ENCODE measurements around the gene CENPM. TPM values are rescaled to one million over a fixed set of nuclear protein-coding genes. Genes with fewer than 3 reads are reported as not detected.

The CENPM gene
- polyA plus RNA-seq, 1 donor, result 11.6 TPM

DNA sequence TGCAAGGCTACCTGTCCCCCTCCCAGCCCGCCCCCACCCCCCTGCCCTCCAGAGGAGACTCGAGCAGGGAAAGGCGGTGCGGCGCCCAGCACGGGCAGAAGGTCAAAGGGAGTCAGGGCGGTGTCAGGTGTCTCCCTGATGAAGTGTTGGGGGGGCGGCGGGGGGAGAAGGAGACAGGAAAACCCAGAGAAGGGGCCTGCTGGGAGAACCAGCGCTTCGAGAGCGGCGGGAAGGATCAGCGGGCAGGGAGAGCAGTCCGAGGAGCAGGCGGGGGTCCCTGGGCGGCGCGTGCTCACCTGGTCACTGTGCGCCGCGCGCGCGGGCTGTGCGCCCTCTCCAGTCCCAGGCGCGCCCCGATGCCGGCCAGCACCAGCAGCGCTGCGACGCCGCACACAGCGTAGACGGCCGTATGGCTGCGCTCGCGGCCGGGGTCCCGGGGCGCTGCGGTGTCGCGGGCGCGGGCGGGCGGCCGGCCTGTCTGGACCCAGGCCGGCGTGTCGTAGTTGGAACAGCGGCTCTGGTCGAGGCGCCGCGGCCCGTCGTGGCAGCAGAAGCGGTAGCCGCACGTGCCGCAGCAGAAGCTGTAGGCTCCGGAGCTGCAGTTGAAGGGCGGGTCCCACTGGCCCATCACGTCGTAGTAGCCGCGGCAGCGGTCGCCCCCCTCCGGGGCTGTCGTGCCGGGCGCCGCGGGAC, 33.0 kb downstream of the CENPM start:
- Histone ChIP-seq H3K36me3 (ENCODE audit: control insufficient read depth, insufficient read depth, low read length) (no peaks in the 10 kb centered on the region), H3K4me1 (ENCODE audit: control insufficient read depth, insufficient read depth, low read length) (peaks cover 13% of the 10 kb centered on the region), H3K27ac (ENCODE audit: low read length) (no peak overlapping the region), H3K27me3 (ENCODE audit: control insufficient read depth, insufficient read depth, low read length) (peaks cover 89% of the 10 kb centered on the region), H3K9me3 (ENCODE audit: control insufficient read depth, low read depth, low read length) (peaks cover 13% of the 10 kb centered on the region), H3K4me3 (ENCODE audit: low read length) (no peak overlapping the region)
- no CpG with 5 or more reads among the region's 79 CpGs for WGBS (ENCODE audit: insufficient coverage, low lambda C conversion rate)
- no peak for DNase-seq

DNA sequence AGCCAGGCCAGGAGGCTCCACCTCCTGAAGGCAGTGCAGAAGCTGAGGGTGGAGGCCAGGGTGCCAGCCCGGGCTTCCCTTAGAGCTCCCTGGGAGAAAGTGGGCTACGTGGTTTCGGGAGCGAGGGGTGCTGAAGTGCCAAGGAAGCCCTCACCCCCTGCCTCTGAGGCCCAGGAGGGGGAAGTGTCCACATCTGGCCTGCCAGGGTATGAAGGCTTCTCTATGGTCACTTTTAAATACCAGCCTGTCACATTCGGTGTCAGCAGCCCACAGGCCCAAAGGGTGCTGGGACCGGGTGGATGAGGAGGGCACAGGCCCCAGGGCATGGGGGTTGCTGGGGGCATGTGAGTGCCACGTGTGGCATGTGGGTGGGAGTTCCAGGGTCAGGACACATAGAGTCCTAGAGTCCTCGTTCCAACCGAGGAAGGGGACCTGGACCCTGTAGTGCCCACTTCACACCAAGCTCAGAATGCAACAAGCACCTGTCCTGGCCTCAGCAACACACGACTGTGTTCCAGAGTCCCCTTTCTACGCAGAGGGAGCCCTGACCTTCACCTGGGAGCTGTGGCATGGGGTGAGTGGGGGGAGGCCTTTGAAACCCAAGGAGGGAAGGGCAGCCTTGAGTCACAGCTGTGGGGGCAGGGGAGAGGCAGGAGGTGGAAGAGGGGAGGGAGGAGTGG, 33.8 kb downstream of the CENPM start:
- Histone ChIP-seq H3K9me3 (ENCODE audit: control insufficient read depth, low read depth, low read length) (peaks cover 13% of the 10 kb centered on the region), H3K4me3 (ENCODE audit: low read length) (no peak overlapping the region), H3K27ac (ENCODE audit: low read length) (no peak overlapping the region), H3K36me3 (ENCODE audit: control insufficient read depth, insufficient read depth, low read length) (no peaks in the 10 kb centered on the region), H3K27me3 (ENCODE audit: control insufficient read depth, insufficient read depth, low read length) (peaks cover 87% of the 10 kb centered on the region), H3K4me1 (ENCODE audit: control insufficient read depth, insufficient read depth, low read length) (peaks cover 12% of the 10 kb centered on the region)
- no CpG with 5 or more reads among the region's 11 CpGs for WGBS (ENCODE audit: insufficient coverage, low lambda C conversion rate)
- DNase-seq, result no peak

DNA sequence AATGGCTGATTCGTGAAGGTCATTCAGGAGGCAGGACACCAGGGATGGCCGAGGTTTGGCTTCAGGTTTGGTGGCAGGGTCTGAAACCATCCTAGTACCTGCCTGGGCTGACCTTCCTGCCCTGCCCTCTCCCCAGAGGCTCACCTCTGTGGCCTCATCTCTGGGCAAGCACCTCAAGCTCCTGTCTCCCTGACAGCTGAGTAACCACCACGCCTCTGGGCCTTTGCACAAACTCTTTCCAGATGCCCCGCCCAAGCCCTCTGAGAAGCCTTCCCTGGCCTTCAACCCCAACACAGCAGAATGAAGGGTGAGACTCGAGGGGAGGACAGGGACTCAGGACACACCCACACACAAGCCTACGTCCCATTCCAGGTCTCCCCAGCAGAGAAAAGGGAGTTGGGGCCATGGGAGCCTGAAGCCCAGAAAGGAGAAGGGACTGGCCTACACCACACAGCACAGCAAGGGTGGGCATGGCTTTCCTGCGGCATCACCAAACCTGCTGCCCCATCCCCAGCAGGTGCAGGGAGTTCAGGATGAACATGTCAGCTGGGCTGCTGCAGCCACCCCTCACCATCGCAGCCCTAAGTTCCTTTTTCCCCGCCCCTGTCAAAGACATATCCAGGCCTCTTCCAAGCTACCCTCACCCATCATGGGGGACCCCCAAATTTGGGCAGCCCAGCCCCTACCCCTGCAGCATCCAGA, 34.5 kb downstream of the CENPM start:
- peaks cover 6% of the 10 kb centered on the region for H3K36me3 ChIP-seq (ENCODE audit: control insufficient read depth, insufficient read depth, low read length)
- H3K27ac ChIP-seq (ENCODE audit: low read length), result no peak overlapping the region

GRCh38 chr22:41911001-41911611, 35.8 kb downstream of the CENPM start:
- Histone ChIP-seq H3K9me3 (ENCODE audit: control insufficient read depth, low read depth, low read length) (peaks cover 13% of the 10 kb centered on the region), H3K27me3 (ENCODE audit: control insufficient read depth, insufficient read depth, low read length) (peaks cover 66% of the 10 kb centered on the region), H3K36me3 (ENCODE audit: control insufficient read depth, insufficient read depth, low read length) (peaks cover 16% of the 10 kb centered on the region), H3K27ac (ENCODE audit: low read length) (no peak overlapping the region), H3K4me3 (ENCODE audit: low read length) (no peak overlapping the region), H3K4me1 (ENCODE audit: control insufficient read depth, insufficient read depth, low read length) (peaks cover 12% of the 10 kb centered on the region)
- DNase-seq, result no peak
- no CpG with 5 or more reads among the region's 37 CpGs for WGBS (ENCODE audit: insufficient coverage, low lambda C conversion rate)

More for the DNA sequence above, 34.5 kb downstream of the CENPM start:
- Histone ChIP-seq H3K4me1 (ENCODE audit: control insufficient read depth, insufficient read depth, low read length) (peaks cover 12% of the 10 kb centered on the region), H3K4me3 (ENCODE audit: low read length) (no peak overlapping the region), H3K9me3 (ENCODE audit: control insufficient read depth, low read depth, low read length) (peaks cover 13% of the 10 kb centered on the region), H3K27me3 (ENCODE audit: control insufficient read depth, insufficient read depth, low read length) (peaks cover 80% of the 10 kb centered on the region)
- WGBS (ENCODE audit: insufficient coverage, low lambda C conversion rate), result no CpG with 5 or more reads among the region's 9 CpGs
- DNase-seq, result no peak

- DNase-seq, result peak in 1 of 2 donors; percentile 52
- no CpG with 5 or more reads among the region's 112 CpGs for WGBS (ENCODE audit: insufficient coverage, low lambda C conversion rate)
- Histone ChIP-seq H3K36me3 (ENCODE audit: control insufficient read depth, insufficient read depth, low read length) (peaks cover 24% of the 10 kb centered on the region), H3K27me3 (ENCODE audit: control insufficient read depth, insufficient read depth, low read length) (peaks cover 58% of the 10 kb centered on the region), H3K9me3 (ENCODE audit: control insufficient read depth, low read depth, low read length) (peaks cover 10% of the 10 kb centered on the region), H3K4me3 (ENCODE audit: low read length) (no peak overlapping the region), H3K27ac (ENCODE audit: low read length) (no peak overlapping the region), H3K4me1 (ENCODE audit: control insufficient read depth, insufficient read depth, low read length) (peaks cover 8% of the 10 kb centered on the region)
Observed at GRCh38 chr22:41910050-41911000, 36.6 kb downstream of the CENPM start.

DNA sequence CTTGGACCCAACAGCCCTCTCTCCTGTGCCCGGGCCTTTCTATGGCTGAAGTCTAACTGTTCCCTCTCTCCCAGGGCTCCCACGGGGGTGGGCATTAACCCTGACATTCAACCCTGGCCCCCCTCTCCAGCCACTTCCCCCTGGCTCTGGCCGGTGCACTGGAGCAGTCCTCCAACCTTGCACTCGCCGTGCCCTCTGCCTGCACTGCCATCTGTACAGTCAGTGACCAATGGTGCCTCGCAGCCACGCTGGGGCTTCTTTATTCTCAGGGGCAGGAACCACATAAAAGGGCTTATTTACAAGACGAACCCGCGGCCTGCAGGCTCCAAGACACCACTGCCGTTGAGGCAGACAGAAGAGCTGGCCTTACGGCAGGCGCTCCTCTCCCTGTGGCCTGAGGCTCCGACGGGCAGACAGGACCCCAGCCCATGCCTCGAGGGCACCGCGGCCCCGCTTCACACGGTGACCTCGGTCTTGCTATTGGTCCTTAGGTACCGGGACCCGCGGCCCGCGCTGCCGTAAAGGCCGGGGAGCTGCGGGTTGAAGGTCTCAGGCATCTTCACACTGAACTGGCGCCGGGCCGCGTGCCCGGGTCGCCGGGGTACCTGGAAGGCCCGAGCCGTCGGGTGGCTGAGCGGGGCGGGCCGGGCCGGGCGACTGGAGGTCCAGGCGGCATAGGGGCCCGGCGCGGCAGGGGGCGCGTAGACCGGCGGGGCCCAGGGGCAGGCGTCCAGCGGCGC, 37.5 kb downstream of the CENPM start:
- peaks cover 6% of the 10 kb centered on the region for H3K9me3 ChIP-seq (ENCODE audit: control insufficient read depth, low read depth, low read length)
- no peak for DNase-seq
- H3K27me3 ChIP-seq (ENCODE audit: control insufficient read depth, insufficient read depth, low read length), result peaks cover 54% of the 10 kb centered on the region
- H3K27ac ChIP-seq (ENCODE audit: low read length), result no peak overlapping the region
- H3K4me1 ChIP-seq (ENCODE audit: control insufficient read depth, insufficient read depth, low read length), result peaks cover 6% of the 10 kb centered on the region
- H3K4me3 ChIP-seq (ENCODE audit: low read length), result no peak overlapping the region
- WGBS (ENCODE audit: insufficient coverage, low lambda C conversion rate), result no CpG with 5 or more reads among the region's 55 CpGs
- peaks cover 33% of the 10 kb centered on the region for H3K36me3 ChIP-seq (ENCODE audit: control insufficient read depth, insufficient read depth, low read length)

- no peak for DNase-seq
- peaks cover 41% of the 10 kb centered on the region for H3K36me3 ChIP-seq (ENCODE audit: control insufficient read depth, insufficient read depth, low read length)
- no peak overlapping the region for H3K27ac ChIP-seq (ENCODE audit: low read length)
- H3K4me1 ChIP-seq (ENCODE audit: control insufficient read depth, insufficient read depth, low read length), result peaks cover 6% of the 10 kb centered on the region
- peaks cover 6% of the 10 kb centered on the region for H3K9me3 ChIP-seq (ENCODE audit: control insufficient read depth, low read depth, low read length)
- WGBS (ENCODE audit: insufficient coverage, low lambda C conversion rate), result no CpG with 5 or more reads among the region's 14 CpGs
- H3K4me3 ChIP-seq (ENCODE audit: low read length), result no peak overlapping the region
- H3K27me3 ChIP-seq (ENCODE audit: control insufficient read depth, insufficient read depth, low read length), result peaks cover 48% of the 10 kb centered on the region
Observed at GRCh38 chr22:41908411-41909309, 38.3 kb downstream of the CENPM start.

- Histone ChIP-seq H3K36me3 (ENCODE audit: control insufficient read depth, insufficient read depth, low read length) (peaks cover 50% of the 10 kb centered on the region), H3K27ac (ENCODE audit: low read length) (no peak overlapping the region), H3K9me3 (ENCODE audit: control insufficient read depth, low read depth, low read length) (peaks cover 6% of the 10 kb centered on the region), H3K4me3 (ENCODE audit: low read length) (no peak overlapping the region), H3K27me3 (ENCODE audit: control insufficient read depth, insufficient read depth, low read length) (peaks cover 39% of the 10 kb centered on the region), H3K4me1 (ENCODE audit: control insufficient read depth, insufficient read depth, low read length) (peaks cover 6% of the 10 kb centered on the region)
- no peak for DNase-seq
- WGBS (ENCODE audit: insufficient coverage, low lambda C conversion rate), result no CpG with 5 or more reads among the region's 10 CpGs
Observed at GRCh38 chr22:41907436-41908401, 39.2 kb downstream of the CENPM start.
